ENCODE results near the gene MSI2. TPM values are rescaled to one million over a fixed set of nuclear protein-coding genes. Genes with fewer than 3 reads are reported as not detected.

Gene MSI2
- total RNA-seq, 4 donors from 2014 or later = 15.9 to 22.9 (median 17.0) TPM

- DNase-seq = no peak
- peaks cover 0 to 55% (median 0%) of the 10 kb centered on the region in 3 donors for H3K36me3 ChIP-seq
- WGBS, 2 donors = 85 to 88% methylated on average over 4 to 12 of the region's 14 CpGs
- H3K27me3 ChIP-seq = no peaks in the 10 kb centered on the region
- H3K4me3 ChIP-seq = no peak overlapping the region
- no peaks in the 10 kb centered on the region for H3K9me3 ChIP-seq
- TF ChIP-seq CTCF (IDR thresholded peaks at IDR 0.05) = no peak
- TF ChIP-seq POLR2A (IDR thresholded peaks at IDR 0.05) = no peak
- H3K4me1 ChIP-seq = peaks cover 0 to 17% (median 0%) of the 10 kb centered on the region in 3 donors
- no peak overlapping the region for H3K27ac ChIP-seq
- intact Hi-C loops (cut with DNase I) = no loop called here
Observed at GRCh38 chr17:57633236-57633635, 376.9 kb downstream of the MSI2 start.

- TF ChIP-seq CTCF (IDR thresholded peaks at IDR 0.05) = no peak
- no peak for TF ChIP-seq POLR2A (IDR thresholded peaks at IDR 0.05)
- intact Hi-C loops (cut with DNase I) = no loop called here
- Histone ChIP-seq H3K4me1 (peaks cover 0 to 17% (median 0%) of the 10 kb centered on the region in 3 donors), H3K9me3 (no peaks in the 10 kb centered on the region), H3K27me3 (no peaks in the 10 kb centered on the region), H3K36me3 (peaks cover 0 to 39% (median 0%) of the 10 kb centered on the region in 3 donors), H3K4me3 (no peak overlapping the region), H3K27ac (no peak overlapping the region)
- WGBS, 2 donors = 39 to 69% methylated on average over 3 to 4 of the region's 4 CpGs
- DNase-seq = no peak
Observed at GRCh38 chr17:57634713-57635465, 378.6 kb downstream of the MSI2 start.

GRCh38 chr17:57636274-57636673 is 380.0 kb downstream of the MSI2 start:
- TF ChIP-seq CTCF (IDR thresholded peaks at IDR 0.05) (no peak), POLR2A (IDR thresholded peaks at IDR 0.05) (no peak)
- H3K9me3 ChIP-seq = no peaks in the 10 kb centered on the region
- DNase-seq = no peak
- H3K27ac ChIP-seq = no peak overlapping the region
- WGBS, 2 donors = 53 to 92% methylated on average over 6 to 8 of the region's 9 CpGs
- H3K27me3 ChIP-seq = no peaks in the 10 kb centered on the region
- H3K4me3 ChIP-seq = no peak overlapping the region
- peaks cover 0 to 28% (median 0%) of the 10 kb centered on the region in 3 donors for H3K36me3 ChIP-seq
- intact Hi-C loops (cut with DNase I) = no loop called here
- peaks cover 0 to 17% (median 0%) of the 10 kb centered on the region in 3 donors for H3K4me1 ChIP-seq

- H3K4me3 ChIP-seq = peak overlapping the region in 2 of 4 donors; percentile 9 to 14
- TF ChIP-seq POLR2A (IDR thresholded peaks at IDR 0.05) = no peak
- no peak for TF ChIP-seq CTCF (IDR thresholded peaks at IDR 0.05)
- H3K4me1 ChIP-seq = peaks cover 0 to 17% (median 0%) of the 10 kb centered on the region in 3 donors
- H3K9me3 ChIP-seq = no peaks in the 10 kb centered on the region
- no peak for DNase-seq
- intact Hi-C loops (cut with DNase I) = no loop called here
- H3K27me3 ChIP-seq = no peaks in the 10 kb centered on the region
- whole genome bisulfite sequencing, 2 donors = 28 to 34% methylated on average over 20 of the region's 20 CpGs
- no peak overlapping the region for H3K27ac ChIP-seq
- peaks cover 0 to 20% (median 0%) of the 10 kb centered on the region in 3 donors for H3K36me3 ChIP-seq
Observed at GRCh38 chr17:57636985-57637665, 380.8 kb downstream of the MSI2 start.

GRCh38 chr17:57637666-57638010 is 381.3 kb downstream of the MSI2 start:
- H3K9me3 ChIP-seq = no peaks in the 10 kb centered on the region
- no peak overlapping the region for H3K27ac ChIP-seq
- DNase-seq = no peak
- TF ChIP-seq CTCF (IDR thresholded peaks at IDR 0.05) = no peak
- no peak for TF ChIP-seq POLR2A (IDR thresholded peaks at IDR 0.05)
- H3K4me1 ChIP-seq = peaks cover 0 to 17% (median 0%) of the 10 kb centered on the region in 3 donors
- WGBS, 2 donors = 81 to 86% methylated on average over 3 to 4 of the region's 6 CpGs
- H3K36me3 ChIP-seq = peaks cover 0 to 14% (median 0%) of the 10 kb centered on the region in 3 donors
- peak overlapping the region in 1 of 4 donors; percentile 14 for H3K4me3 ChIP-seq
- no peaks in the 10 kb centered on the region for H3K27me3 ChIP-seq
- intact Hi-C loops (cut with DNase I) = no loop called here
